Sigmoid colon (tissue), 4 donors: ENCODE results near the gene CHL1.

Source experiments
- POLR2A ChIP-seq, 2 donors: fragments of 450-650 bp; IDR thresholded peaks; one replicate each; pipeline ENCODE4 v1.6.1; 2016; ENCODE audit warnings: antibody characterized with exemption in 2 of 2, mild to moderate bottlenecking in 2 of 2, moderate library complexity in 2 of 2
- POLR2AphosphoS5 ChIP-seq, 4 donors: sonication (generic); formaldehyde crosslinking; IDR thresholded peaks; one replicate each; pipeline ENCODE4 v1.6.1; 2017; ENCODE audit warnings: antibody characterized with exemption in 4 of 4
- TF ChIP-seq, protein P1 (sequence below), 4 experiments: fragments of 450-650 bp in 3 of 4; fragments of 200-600 bp in 1 of 4; IDR thresholded peaks; one replicate each; pipeline ENCODE4 v1.5.1; 2016 to 2019; ENCODE audit warnings: antibody characterized with exemption in 4 of 4, mild to moderate bottlenecking in 3 of 4, moderate library complexity in 2 of 4

- TF ChIP-seq, protein P1, sequence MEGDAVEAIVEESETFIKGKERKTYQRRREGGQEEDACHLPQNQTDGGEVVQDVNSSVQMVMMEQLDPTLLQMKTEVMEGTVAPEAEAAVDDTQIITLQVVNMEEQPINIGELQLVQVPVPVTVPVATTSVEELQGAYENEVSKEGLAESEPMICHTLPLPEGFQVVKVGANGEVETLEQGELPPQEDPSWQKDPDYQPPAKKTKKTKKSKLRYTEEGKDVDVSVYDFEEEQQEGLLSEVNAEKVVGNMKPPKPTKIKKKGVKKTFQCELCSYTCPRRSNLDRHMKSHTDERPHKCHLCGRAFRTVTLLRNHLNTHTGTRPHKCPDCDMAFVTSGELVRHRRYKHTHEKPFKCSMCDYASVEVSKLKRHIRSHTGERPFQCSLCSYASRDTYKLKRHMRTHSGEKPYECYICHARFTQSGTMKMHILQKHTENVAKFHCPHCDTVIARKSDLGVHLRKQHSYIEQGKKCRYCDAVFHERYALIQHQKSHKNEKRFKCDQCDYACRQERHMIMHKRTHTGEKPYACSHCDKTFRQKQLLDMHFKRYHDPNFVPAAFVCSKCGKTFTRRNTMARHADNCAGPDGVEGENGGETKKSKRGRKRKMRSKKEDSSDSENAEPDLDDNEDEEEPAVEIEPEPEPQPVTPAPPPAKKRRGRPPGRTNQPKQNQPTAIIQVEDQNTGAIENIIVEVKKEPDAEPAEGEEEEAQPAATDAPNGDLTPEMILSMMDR (IDR thresholded peaks at IDR 0.05) = no peak
- TF ChIP-seq POLR2A (IDR thresholded peaks at IDR 0.05) (no peak), POLR2AphosphoS5 (IDR thresholded peaks at IDR 0.05) (no peak)
These were observed 115.7 kb downstream of the CHL1 start for GRCh38 chr3:312160-312733.
